GM21390 (cell line): ENCODE data around the gene INO80.

Source experiments
- ATAC-seq: cut with Tn5 transposase; IDR thresholded peaks from one replicate; pipeline ENCODE4 v1.9.1; 2021; ENCODE audit not compliant: unreplicated experiment

INO80 gene

GRCh38 chr15:41006479-41006878 lies 109.6 kb downstream of the INO80 start:
- no peak for ATAC-seq

- no peak for ATAC-seq
Observed at GRCh38 chr15:41004490-41004889, 111.6 kb downstream of the INO80 start.

- no peak for ATAC-seq
Observed at GRCh38 chr15:41001524-41002214, 114.4 kb downstream of the INO80 start.

- ATAC-seq, result no peak
Observed at GRCh38 chr15:40999190-40999589, 116.9 kb downstream of the INO80 start.

- no peak for ATAC-seq
Observed at GRCh38 chr15:40995656-40996055, 120.4 kb downstream of the INO80 start.

DNA sequence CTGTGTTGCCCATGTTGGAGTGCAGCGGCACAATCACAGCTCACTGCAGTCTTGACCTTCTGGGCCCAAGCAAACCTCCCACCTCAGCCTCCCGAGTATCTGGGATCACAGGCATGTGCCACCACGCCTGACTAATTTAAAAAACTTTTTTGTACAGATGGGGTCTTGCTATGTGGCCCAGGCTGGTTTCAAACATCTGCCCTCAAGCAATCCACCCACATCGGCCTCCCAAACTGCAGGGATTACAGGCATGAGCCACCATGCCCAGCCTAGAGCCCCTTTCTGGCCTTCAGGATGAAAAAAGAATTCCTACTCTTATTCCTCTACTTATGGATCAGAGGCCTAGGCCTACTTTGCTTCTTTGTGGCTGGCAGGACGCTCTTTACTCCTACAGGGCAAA lies 123.3 kb downstream of the INO80 start:
- ATAC-seq, result no peak

- ATAC-seq, result no peak
Observed at GRCh38 chr15:40992241-40992741, 123.8 kb downstream of the INO80 start.

DNA sequence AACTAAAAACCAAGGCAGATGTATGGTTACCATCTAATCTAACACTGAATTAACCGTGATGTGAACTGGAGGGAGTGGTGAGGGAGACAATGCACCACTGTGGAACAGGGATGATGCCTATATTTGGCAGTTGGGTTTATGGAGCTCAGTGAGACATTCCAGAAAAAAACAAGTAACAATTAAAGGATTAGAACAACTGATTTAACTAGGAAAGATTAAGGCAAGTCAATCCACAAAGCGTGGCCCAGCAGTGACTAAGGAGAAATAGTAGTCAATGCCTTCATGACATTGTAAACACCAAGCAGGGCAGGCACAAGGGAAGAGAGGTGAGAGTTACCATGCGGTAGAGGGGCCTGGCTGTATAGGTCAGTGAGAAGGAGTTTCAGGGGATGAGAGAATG lies 124.7 kb downstream of the INO80 start:
- ATAC-seq, result no peak

GRCh38 chr15:40990789-40991188 lies 125.3 kb downstream of the INO80 start:
- no peak for ATAC-seq

- no peak for ATAC-seq
Observed at GRCh38 chr15:40990080-40990479, 126.0 kb downstream of the INO80 start.

- ATAC-seq, result no peak
Observed at GRCh38 chr15:40988156-40988555, 127.9 kb downstream of the INO80 start.

DNA sequence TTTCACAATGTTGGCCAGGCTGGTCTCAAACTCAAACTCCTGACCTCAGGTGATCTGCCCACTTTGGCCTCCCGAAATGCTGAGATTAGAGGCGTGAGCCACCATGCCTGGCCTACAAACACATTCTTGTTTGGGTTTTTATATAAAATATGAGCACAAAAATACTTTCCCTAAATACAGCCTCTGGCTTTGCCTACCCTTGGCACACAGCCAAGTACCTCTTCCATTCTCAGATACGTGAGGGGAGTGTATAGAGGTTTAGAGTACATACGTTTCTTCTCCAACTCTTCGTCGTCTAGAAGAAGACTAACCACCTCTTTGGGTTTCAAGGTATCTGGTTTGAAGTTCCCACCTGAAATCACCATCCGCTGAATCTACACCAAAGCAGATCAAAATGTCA lies 129.3 kb downstream of the INO80 start:
- no peak for ATAC-seq

GRCh38 chr15:40985541-40986330 lies 130.3 kb downstream of the INO80 start:
- no peak for ATAC-seq

- ATAC-seq, result no peak
Observed at GRCh38 chr15:40984964-40985363, 131.1 kb downstream of the INO80 start.

DNA sequence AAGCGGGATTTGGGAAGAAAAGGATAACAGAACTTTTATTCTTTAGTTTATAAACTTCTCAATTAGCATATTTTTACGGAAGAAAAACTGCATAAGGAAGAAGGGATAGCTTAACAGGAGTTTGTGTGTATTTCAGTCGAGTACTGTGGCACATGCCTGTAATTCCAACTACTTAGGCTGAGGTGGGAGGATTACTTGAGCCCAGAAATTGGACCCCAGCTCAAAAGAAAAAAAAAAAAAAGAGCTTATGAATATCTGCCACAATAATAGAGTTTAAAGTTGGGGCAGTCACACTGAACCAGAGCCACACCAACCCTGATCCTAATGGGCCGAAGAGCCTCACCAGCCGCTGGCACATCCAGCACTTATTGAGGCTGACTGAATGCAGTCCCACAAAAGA lies 131.7 kb downstream of the INO80 start:
- no peak for ATAC-seq

- no peak for ATAC-seq
Observed at GRCh38 chr15:40982855-40983254, 133.2 kb downstream of the INO80 start.

DNA sequence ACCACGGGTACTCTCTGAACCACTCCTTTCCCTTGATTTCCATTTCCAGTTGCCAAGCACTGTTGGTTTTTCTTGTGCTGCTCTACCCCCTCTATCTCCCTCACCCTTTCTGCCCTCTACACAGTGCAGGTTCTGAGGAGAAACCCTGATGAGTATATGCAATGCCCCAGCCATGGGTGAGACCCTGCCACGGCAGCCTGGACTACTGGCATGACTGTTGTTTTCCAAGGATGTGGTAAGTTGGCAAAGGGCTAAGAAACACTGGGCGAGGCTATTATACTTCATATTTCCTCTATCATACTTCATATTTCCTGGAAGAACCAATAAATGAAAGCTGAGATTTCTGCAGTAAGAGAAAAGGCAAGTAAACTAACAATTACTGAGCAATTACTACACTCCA lies 134.9 kb downstream of the INO80 start:
- no peak for ATAC-seq

- ATAC-seq, result no peak
Observed at GRCh38 chr15:40978562-40978961, 137.5 kb downstream of the INO80 start.

DNA sequence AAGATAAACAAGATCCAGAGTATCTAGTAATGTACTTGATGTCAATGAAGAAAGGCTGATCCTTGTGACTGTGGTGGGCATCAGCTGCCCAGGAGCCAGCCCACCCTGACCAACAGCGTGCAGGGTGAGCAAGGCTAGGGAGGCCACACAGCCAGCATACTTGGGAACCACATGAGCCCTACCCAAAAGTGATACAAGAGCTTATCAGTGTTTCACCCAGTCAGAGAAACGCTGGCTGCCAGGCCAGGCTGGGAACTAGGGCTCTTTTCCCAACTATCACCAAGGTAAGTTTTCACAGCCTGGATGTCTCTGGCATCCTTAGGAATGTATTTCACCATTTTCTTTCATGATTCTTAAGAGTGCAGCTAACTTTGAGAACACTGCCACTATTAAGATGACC lies 137.9 kb downstream of the INO80 start:
- no peak for ATAC-seq

- ATAC-seq, result no peak
Observed at GRCh38 chr15:40976819-40977218, 139.3 kb downstream of the INO80 start.

DNA sequence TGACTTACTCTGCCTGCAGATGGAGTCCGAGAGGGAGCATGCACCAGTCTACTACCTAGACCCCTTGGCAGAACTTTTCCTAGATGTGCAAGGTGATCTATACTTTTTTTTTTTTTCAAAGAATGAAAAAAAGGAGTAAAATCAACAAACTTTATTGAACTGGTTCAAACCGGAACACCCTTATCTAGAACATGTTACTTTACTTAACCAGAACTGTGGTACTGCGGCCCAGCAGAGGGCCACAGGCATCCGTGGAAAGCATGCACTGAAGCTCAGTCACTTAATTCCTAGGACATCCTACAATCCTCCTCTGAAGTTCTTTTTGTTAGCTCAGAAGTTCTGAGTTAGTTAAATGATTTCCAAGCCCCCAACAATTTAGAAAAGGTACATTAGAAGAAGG lies 141.2 kb downstream of the INO80 start:
- ATAC-seq, result no peak

DNA sequence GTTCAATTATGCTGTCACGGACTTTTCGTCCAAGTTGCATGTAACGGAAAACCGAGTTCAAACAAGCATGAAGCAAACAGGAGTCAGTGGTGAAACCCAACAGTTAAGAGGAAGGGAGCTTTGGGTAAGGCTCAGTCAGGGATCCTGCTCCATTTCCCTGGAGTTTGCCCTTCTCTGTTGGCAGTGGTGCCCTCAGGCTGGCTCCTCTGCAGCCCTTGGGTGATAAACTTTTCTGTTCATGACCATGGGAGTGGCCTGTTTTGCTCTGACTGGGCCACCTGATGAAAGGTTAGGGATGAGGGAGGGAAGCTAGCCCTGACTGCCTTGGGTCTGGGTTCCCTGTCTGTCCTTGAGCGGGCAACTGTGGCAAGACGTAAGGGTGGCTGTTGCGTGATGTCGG lies 146.7 kb downstream of the INO80 start:
- ATAC-seq, result no peak
